DMS 273 (cell line): ENCODE results near the gene SSB.
"Not testable (repeated sequence)": the region's sequence is repeated elsewhere in the genome, so short reads cannot be mapped to it uniquely, and the experiment has no call there.

ENCODE experiments used
- DNase-seq: peaks from one replicate; lab custom pipeline; 2025; ENCODE audit not compliant: unreplicated experiment; lab: John Stamatoyannopoulos, UW

The SSB gene

GRCh38 chr2:169798718-169799592, at the start of gene SSB:
Gene SSB (plus strand): TSS chr2:169798871. CDS start chr2:169800961, 2,090 bp downstream.
- DNase-seq: peak; percentile 97

GRCh38 chr2:169752752-169753151, 45.9 kb upstream of the SSB start:
- no peak for DNase-seq

- no peak for DNase-seq
Measured at GRCh38 chr2:169755083-169755870, 43.4 kb upstream of the SSB start.

- no peak for DNase-seq
Measured at GRCh38 chr2:169756342-169756741, 42.3 kb upstream of the SSB start.

- no peak for DNase-seq
Measured at GRCh38 chr2:169757356-169757755, 41.3 kb upstream of the SSB start.

GRCh38 chr2:169757778-169758177, 40.9 kb upstream of the SSB start:
- no peak for DNase-seq

GRCh38 chr2:169759987-169760386, 38.7 kb upstream of the SSB start:
- DNase-seq: no peak

GRCh38 chr2:169760798-169761197, 37.9 kb upstream of the SSB start:
- not testable (repeated sequence) for DNase-seq

GRCh38 chr2:169761251-169761969, 37.3 kb upstream of the SSB start:
- no peak for DNase-seq

- no peak for DNase-seq
Measured at GRCh38 chr2:169761970-169762292, 36.7 kb upstream of the SSB start.

- peak; percentile 41 for DNase-seq
Measured at GRCh38 chr2:169765523-169765922, 33.1 kb upstream of the SSB start.

- peak; percentile 80 for DNase-seq
Measured at GRCh38 chr2:169767243-169767888, 31.3 kb upstream of the SSB start.

GRCh38 chr2:169768262-169768995, 30.2 kb upstream of the SSB start:
- no peak for DNase-seq

- DNase-seq: no peak
Measured at GRCh38 chr2:169771021-169771420, 27.6 kb upstream of the SSB start.

GRCh38 chr2:169771612-169772011, 27.1 kb upstream of the SSB start:
- no peak for DNase-seq

GRCh38 chr2:169772651-169773050, 26.0 kb upstream of the SSB start:
- DNase-seq: no peak

GRCh38 chr2:169775354-169775753, 23.3 kb upstream of the SSB start:
- DNase-seq: no peak

- peak; percentile 14 for DNase-seq
Measured at GRCh38 chr2:169775765-169776164, 22.9 kb upstream of the SSB start.

GRCh38 chr2:169776252-169776761, 22.4 kb upstream of the SSB start:
- DNase-seq: peak; percentile 14

- DNase-seq: no peak
Measured at GRCh38 chr2:169778446-169778845, 20.2 kb upstream of the SSB start.
